Endothelial cell of umbilical vein (primary cell): ENCODE data around the gene OR10G8. TPM values are rescaled to one million over a fixed set of nuclear protein-coding genes. Genes with fewer than 3 reads are reported as not detected.
"Not testable (repeated sequence)": the region's sequence is repeated elsewhere in the genome, so short reads cannot be mapped to it uniquely, and the experiment has no call there.

Experiments
- BruUV-seq: library from RNA; stranded (reverse); fragments of 400-500 nt; replicated peaks from 2 replicates; lab custom pipeline; 2021; lab: Mats Ljungman, UMichigan
- CTCF ChIA-PET: fragments of 300-600, 350-600 bp; sonication (Branson Sonifier 250); formaldehyde crosslinking; loops from one replicate; lab custom pipeline; 2021; ENCODE audit warnings: antibody characterized with exemption, inconsistent platforms; lab: Charles Lee
- POLR2A ChIA-PET: fragments of 300-600, 350-600 bp; sonication (Branson Sonifier 250); formaldehyde crosslinking; loops from one replicate; lab custom pipeline; 2021; ENCODE audit warnings: antibody characterized with exemption, inconsistent platforms; lab: Charles Lee
- DNase-seq: peaks from one replicate; pipeline ENCODE4 v3.0.0-alpha.2; 2011; ENCODE audit warnings: low read depth, low spot score
- FAIRE-seq: peaks from 2 replicates; lab custom pipeline; 2011; peaks lifted over from hg19 to GRCh38; lab: Jason Lieb, UNC
- H2AFZ ChIP-seq: 2 replicates; pipeline ENCODE4 v1.6.0; 2012; ENCODE audit warnings: low read depth, low read length, control low read depth, inconsistent platforms
- H3K27ac ChIP-seq: 2 replicates; pipeline ENCODE4 v1.5.1; 2011; ENCODE audit warnings: low read depth, mild to moderate bottlenecking, control low read depth, low read length, moderate library complexity; ENCODE audit not compliant: insufficient read depth
- H3K27me3 ChIP-seq, 2 experiments: 2 replicates each; pipeline versions ENCODE4 v1.6.0 to v1.6.1; 2011; ENCODE audit warnings: low read length in 2 of 2, mixed read lengths in 1 of 2; ENCODE audit not compliant: control insufficient read depth in 2 of 2, insufficient read depth in 2 of 2
- H3K36me3 ChIP-seq, 2 experiments: 2 replicates in 1 of 2; 3 replicates in 1 of 2; pipeline ENCODE4 v1.5.1; 2011; ENCODE audit warnings: low read length in 2 of 2, mild to moderate bottlenecking in 1 of 2, moderate library complexity in 1 of 2; ENCODE audit not compliant: control insufficient read depth in 2 of 2, insufficient read depth in 2 of 2; ENCODE audit errors: extremely low read depth in 1 of 2
- H3K4me1 ChIP-seq: 3 replicates; pipeline ENCODE4 v1.5.1; 2011; ENCODE audit warnings: mild to moderate bottlenecking, low read length; ENCODE audit not compliant: control insufficient read depth, insufficient read depth; ENCODE audit errors: extremely low read depth
- H3K4me2 ChIP-seq: 2 replicates; pipeline ENCODE4 v1.6.1; 2011; ENCODE audit warnings: low read length, control low read depth, mixed read lengths; ENCODE audit not compliant: insufficient read depth
- H3K4me3 ChIP-seq, 3 experiments: fragments of 200-600 bp in 1 of 3; sonication (generic), shearing (Covaris generic) in 1 of 3; replicated peaks in 1 of 3; 2 replicates each; pipeline ENCODE4 v1.5.1; 2011 to 2016; ENCODE audit warnings: control low read depth in 3 of 3, low read length in 3 of 3, mild to moderate bottlenecking in 2 of 3, inconsistent platforms in 1 of 3, low read depth in 1 of 3, moderate library complexity in 1 of 3; ENCODE audit not compliant: insufficient read depth in 1 of 3
- H3K79me2 ChIP-seq: 2 replicates; pipeline ENCODE4 v1.6.0; 2012; ENCODE audit warnings: low read length, inconsistent platforms; ENCODE audit not compliant: control insufficient read depth, insufficient read depth
- H3K9ac ChIP-seq: replicated peaks from 2 replicates; pipeline ENCODE3; 2011; ENCODE audit warnings: low read length, control low read depth; ENCODE audit not compliant: insufficient read depth; ENCODE audit errors: extremely low read depth
- H3K9me1 ChIP-seq: replicated peaks from 3 replicates; pipeline ENCODE4 v1.6.0; 2011; ENCODE audit warnings: mild to moderate bottlenecking, low read length; ENCODE audit not compliant: control insufficient read depth, insufficient read depth; ENCODE audit errors: extremely low read depth
- H3K9me3 ChIP-seq: replicated peaks from 2 replicates; pipeline ENCODE4 v1.5.1; 2012; ENCODE audit warnings: low read length, inconsistent platforms; ENCODE audit not compliant: control insufficient read depth, insufficient read depth
- H4K20me1 ChIP-seq: replicated peaks from 2 replicates; pipeline ENCODE3; 2011; ENCODE audit warnings: mild to moderate bottlenecking, low read length; ENCODE audit not compliant: control insufficient read depth, insufficient read depth; ENCODE audit errors: extremely low read depth
- CTCF ChIP-seq, 2 donors: IDR thresholded peaks; 1 replicate in 1 of 2; 2 replicates in 1 of 2; pipeline ENCODE4 v1.5.1; 2011; ENCODE audit warnings: low read length in 2 of 2, mild to moderate bottlenecking in 2 of 2, moderate library complexity in 2 of 2, control low read depth in 1 of 2, inconsistent platforms in 1 of 2, low read depth in 1 of 2; ENCODE audit not compliant: insufficient read depth in 1 of 2; ENCODE audit errors: extremely low read depth in 1 of 2
- EZH2 ChIP-seq: IDR thresholded peaks from 2 replicates; pipeline ENCODE4 v1.6.1; 2012; ENCODE audit warnings: borderline replicate concordance, low read depth, mild to moderate bottlenecking, moderate library complexity, low read length, inconsistent platforms; ENCODE audit not compliant: severe bottlenecking
- FOS ChIP-seq: IDR thresholded peaks from 2 replicates; pipeline ENCODE4 v1.6.1; 2011; ENCODE audit warnings: mild to moderate bottlenecking, low read length, moderate library complexity, borderline replicate concordance; ENCODE audit not compliant: insufficient read depth
- GATA2 ChIP-seq: IDR thresholded peaks from 2 replicates; pipeline ENCODE4 v1.7.0; 2011; ENCODE audit warnings: low read depth, mild to moderate bottlenecking, moderate library complexity, mixed read lengths, low read length; ENCODE audit not compliant: insufficient read length, insufficient read depth
- JUN ChIP-seq: IDR thresholded peaks from 2 replicates; pipeline ENCODE4 v1.6.1; 2011; ENCODE audit warnings: borderline replicate concordance, low read depth; ENCODE audit not compliant: insufficient read length, insufficient read depth
- MAX ChIP-seq: IDR thresholded peaks from 2 replicates; pipeline ENCODE4 v1.6.1; 2011; ENCODE audit not compliant: insufficient read depth, insufficient read length
- MYC ChIP-seq: IDR thresholded peaks from one replicate; pipeline ENCODE4 v1.6.1; 2011; ENCODE audit warnings: mild to moderate bottlenecking, low read depth, low read length
- POLR2A ChIP-seq: IDR thresholded peaks from 2 replicates; pipeline ENCODE4 v1.6.1; 2012; ENCODE audit warnings: low read depth, mild to moderate bottlenecking, control low read depth, low read length
- POLR2AphosphoS5 ChIP-seq: IDR thresholded peaks from 2 replicates; pipeline ENCODE4 v1.6.1; 2012; ENCODE audit warnings: low read depth, mild to moderate bottlenecking, control low read depth, low read length, moderate library complexity; ENCODE audit not compliant: insufficient read depth
- dilution Hi-C: fragments of 300-500 bp; cut with MboI; formaldehyde crosslinking; loops from one replicate; pipeline ENCODE4 v1.15.0; 2019; ENCODE audit warnings: low sequenced_read_pairs; ENCODE audit not compliant: extremely low pct_ligation_motif_present
- intact Hi-C: fragments of 100-400 bp; cut with micrococcal nuclease; formaldehyde crosslinking; loops from one replicate; pipeline ENCODE4 v1.10.0; 2022
- polyA plus RNA-seq, 4 experiments: library from polyadenylated mRNA; depleted of rRNA in 3 of 4; stranded (reverse) in 3 of 4; unstranded in 1 of 4; fragments of >200 nt; gene quantifications; 2 replicates each; pipeline versions ENCODE4 v1.2.1 to v1.2.3, GENCODE V29; 2011 to 2012; ENCODE audit warnings: missing spikeins in 1 of 4
- total RNA-seq: library from RNA; stranded (reverse); gene quantifications from 2 replicates; pipeline ENCODE4 v1.2.3, GENCODE V29; 2021

The OR10G8 gene
- total and polyA plus RNA-seq, 2 donors (not counting 3 experiments of a cell fraction or from before 2014, with no cell fraction given) = not detected

- no TSS peak for BruUV-seq
- intact Hi-C loops = no loop called here
- Histone ChIP-seq H3K9me1 (no peaks in the 10 kb centered on the region), H3K79me2 (no peaks in the 10 kb centered on the region), H3K4me1 (no peaks in the 10 kb centered on the region), H2AFZ (no peak within 1 kb of the TSS), H3K27ac (no peak within 1 kb of the TSS), H3K9me3 (no peaks in the 10 kb centered on the region), H3K4me2 (no peak within 1 kb of the TSS), H3K36me3 (no peaks in the 10 kb centered on the region), H3K4me3 (no peak within 1 kb of the TSS), H3K27me3 (peaks cover 0 to 7% of the 10 kb centered on the region in 2 experiments), H4K20me1 (no peaks in the 10 kb centered on the region), H3K9ac (no peak within 1 kb of the TSS)
- TF ChIP-seq JUN (no peak), CTCF (IDR thresholded peaks at IDR 0.05; ENCODE audit: extremely low read depth in 1 of 2, insufficient read depth in 1 of 2, low read depth in 1 of 2, low read length in 2 of 2) (no peak), FOS (no peak), POLR2A (no peak), EZH2 (no peak), GATA2 (no peak), MYC (no peak), MAX (no peak), POLR2AphosphoS5 (no peak)
- DNase-seq (no peak), FAIRE-seq (no peak)
- dilution Hi-C loops = no loop called here
- ChIA-PET POLR2A (no interaction called here), CTCF (no interaction called here)
Observed at GRCh38 chr11:124012697-124013096, 13.9 kb upstream of the OR10G8 start, which contains the start of gene OR10G4. Gene OR10G4 (plus strand): TSS chr11:124012997. CDS start chr11:124015575, 2,578 bp downstream.

GRCh38 chr11:124015837-124016236, 10.8 kb upstream of the OR10G8 start:
- H3K27ac ChIP-seq, H3K9me3 ChIP-seq, FAIRE-seq, H3K9me1 ChIP-seq, CTCF ChIA-PET, dilution Hi-C loops, H3K4me1 ChIP-seq, H3K79me2 ChIP-seq, BruUV-seq, intact Hi-C loops, H4K20me1 ChIP-seq, H3K36me3 ChIP-seq, H3K4me3 ChIP-seq, H2AFZ ChIP-seq, H3K9ac ChIP-seq, H3K27me3 ChIP-seq, H3K4me2 ChIP-seq, DNase-seq, POLR2A ChIA-PET: not testable (repeated sequence)
